Pancreas (tissue), 10 donors: ENCODE data around the gene BCL2. TPM values are rescaled to one million over a fixed set of nuclear protein-coding genes. Genes with fewer than 3 reads are reported as not detected.

Experiments used
- ATAC-seq, 4 donors: fragments of 200-7000 bp; cut with Tn5 transposase; one replicate each; pipeline versions ENCODE4 v1.8.0 to v1.9.1; 2020; ENCODE audit warnings: mild to moderate bottlenecking in 4 of 4, moderate library complexity in 4 of 4
- DNase-seq, 6 donors: peaks; one replicate each; pipeline ENCODE4 v3.0.0-alpha.2; 2020
- FAIRE-seq: peaks from 2 replicates; lab custom pipeline; 2012; peaks lifted over from hg19 to GRCh38; lab: Jason Lieb, UNC
- H3K27ac ChIP-seq, 4 donors: fragments of 200-600 bp; sonication (generic); 1 replicate in 3 of 4; 2 replicates in 1 of 4; pipeline versions ENCODE4 v1.5.0 to v1.8.0; 2020
- H3K27me3 ChIP-seq, 4 donors: fragments of 200-600 bp; one replicate each; pipeline ENCODE4 v1.8.0; 2021
- H3K36me3 ChIP-seq, 3 donors: fragments of 200-600 bp; sonication (generic) in 1 of 3; one replicate each; pipeline versions ENCODE4 v1.5.0 to v1.8.0; 2020 to 2021
- H3K4me1 ChIP-seq, 3 donors: fragments of 200-600 bp; one replicate each; pipeline ENCODE4 v1.8.0; 2021
- H3K4me3 ChIP-seq, 4 donors: fragments of 200-600 bp; sonication (generic) in 2 of 4; one replicate each; pipeline versions ENCODE4 v1.5.0 to v1.8.0; 2020 to 2021
- H3K9me3 ChIP-seq, 4 donors: fragments of 200-600 bp; one replicate each; pipeline ENCODE4 v1.8.0; 2021
- WGBS, 2 donors: extraction: QIAGEN DNeasy Blood & Tissue Kit; methylation state at CpG; one replicate each; pipeline ENCODE4 v1.1.7; 2013; 5-methylcytosine and 5-hydroxymethylcytosine counted together
- intact Hi-C, 3 donors: fragments of 100-400 bp; cut with DNase I; formaldehyde crosslinking; loops; one replicate each; pipeline versions ENCODE4 v1.11.1 to v1.14.2; 2022
- polyA plus RNA-seq, 2 donors: library from polyadenylated mRNA; stranded (reverse); fragments of 200-250 nt; gene quantifications; one replicate each; pipeline ENCODE4 v1.2.3, GENCODE V29; 2013
- total RNA-seq, 6 donors: library from RNA; stranded (reverse); fragmentation: NEBNext Ultra II Directional in 4 of 6; extraction: Animal tissue kit (Norgen Biotek cat#: 25700) in 4 of 6; gene quantifications; one replicate each; pipeline versions ENCODE4 v1.2.1 to v1.2.4, GENCODE V29; 2021 to 2023
- TF ChIP-seq, protein P1 (sequence below), 4 donors: fragments of 200-600 bp; sonication (generic) in 3 of 4; IDR thresholded peaks; one replicate each; pipeline versions ENCODE4 v1.5.0 to v1.8.0; 2021; ENCODE audit warnings: antibody characterized with exemption in 4 of 4
- donor health status: healthy with polysubstance abuse.
- donor health status: DM: no; HTN: no; CAD: no; lungs with moderate emphysema.
- donor health status: DM: no; HTN: no; CAD: no.
- donor health status: control.
- donor health status: control.
- donor health status: Bipolar disorder and iron deficiency.
- donor health status: DM: yes; HTN: yes; CAD: no.
- donor health status: DM: no; HTN: no; CAD: no.
- donor health status: DM: no; HTN: no; CAD: no.
- donor health status: DM: yes; HTN: yes; CAD: no.

The BCL2 gene
- total and polyA plus RNA-seq, 8 donors = 1.9 to 9.0 (median 4.2) TPM

- intact Hi-C loops = no loop called here
- Histone ChIP-seq H3K4me1 (no peaks in the 10 kb centered on the region), H3K4me3 (no peak overlapping the region), H3K27ac (no peak overlapping the region), H3K27me3 (no peaks in the 10 kb centered on the region), H3K36me3 (no peaks in the 10 kb centered on the region), H3K9me3 (no peaks in the 10 kb centered on the region)
- TF ChIP-seq, protein P1, sequence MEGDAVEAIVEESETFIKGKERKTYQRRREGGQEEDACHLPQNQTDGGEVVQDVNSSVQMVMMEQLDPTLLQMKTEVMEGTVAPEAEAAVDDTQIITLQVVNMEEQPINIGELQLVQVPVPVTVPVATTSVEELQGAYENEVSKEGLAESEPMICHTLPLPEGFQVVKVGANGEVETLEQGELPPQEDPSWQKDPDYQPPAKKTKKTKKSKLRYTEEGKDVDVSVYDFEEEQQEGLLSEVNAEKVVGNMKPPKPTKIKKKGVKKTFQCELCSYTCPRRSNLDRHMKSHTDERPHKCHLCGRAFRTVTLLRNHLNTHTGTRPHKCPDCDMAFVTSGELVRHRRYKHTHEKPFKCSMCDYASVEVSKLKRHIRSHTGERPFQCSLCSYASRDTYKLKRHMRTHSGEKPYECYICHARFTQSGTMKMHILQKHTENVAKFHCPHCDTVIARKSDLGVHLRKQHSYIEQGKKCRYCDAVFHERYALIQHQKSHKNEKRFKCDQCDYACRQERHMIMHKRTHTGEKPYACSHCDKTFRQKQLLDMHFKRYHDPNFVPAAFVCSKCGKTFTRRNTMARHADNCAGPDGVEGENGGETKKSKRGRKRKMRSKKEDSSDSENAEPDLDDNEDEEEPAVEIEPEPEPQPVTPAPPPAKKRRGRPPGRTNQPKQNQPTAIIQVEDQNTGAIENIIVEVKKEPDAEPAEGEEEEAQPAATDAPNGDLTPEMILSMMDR (IDR thresholded peaks at IDR 0.05) = no peak
- FAIRE-seq (no peak), DNase-seq (no peak), ATAC-seq (no peak)
- WGBS, 2 donors = 74 to 80% methylated on average over 1 of the region's 1 CpG
Measured at GRCh38 chr18:63287691-63288220, 31.8 kb downstream of the BCL2 start.

DNA sequence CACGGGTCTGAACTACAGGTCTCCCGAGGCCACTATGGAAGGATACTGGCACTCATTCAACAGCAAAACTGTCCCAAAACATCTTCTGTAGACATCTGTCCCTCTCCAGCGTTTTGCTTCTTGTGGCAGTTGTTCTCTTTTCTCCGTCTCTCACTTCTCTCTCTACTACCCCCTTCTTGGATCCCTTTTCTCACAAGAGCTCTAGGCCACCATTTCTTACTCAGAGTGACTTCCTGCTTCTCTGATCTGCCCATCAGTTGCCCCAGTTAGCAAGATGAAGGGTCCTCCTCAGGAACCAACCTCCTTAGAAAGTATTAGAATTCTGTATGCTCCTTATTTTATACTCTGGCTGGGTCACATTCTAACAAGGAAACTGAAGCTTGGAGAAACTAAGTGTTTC lies 32.6 kb downstream of the BCL2 start:
- Histone ChIP-seq H3K4me3 (no peak overlapping the region), H3K9me3 (no peaks in the 10 kb centered on the region), H3K27me3 (no peaks in the 10 kb centered on the region), H3K4me1 (peaks cover 0 to 4% (median 0%) of the 10 kb centered on the region in 3 donors), H3K27ac (no peak overlapping the region), H3K36me3 (no peaks in the 10 kb centered on the region)
- TF ChIP-seq, protein P1 (IDR thresholded peaks at IDR 0.05) = no peak
- DNase-seq = no peak
- FAIRE-seq = no peak
- intact Hi-C loops = no loop called here
- WGBS, 2 donors = 66 to 73% methylated on average over 4 of the region's 4 CpGs
- ATAC-seq = no peak

DNA sequence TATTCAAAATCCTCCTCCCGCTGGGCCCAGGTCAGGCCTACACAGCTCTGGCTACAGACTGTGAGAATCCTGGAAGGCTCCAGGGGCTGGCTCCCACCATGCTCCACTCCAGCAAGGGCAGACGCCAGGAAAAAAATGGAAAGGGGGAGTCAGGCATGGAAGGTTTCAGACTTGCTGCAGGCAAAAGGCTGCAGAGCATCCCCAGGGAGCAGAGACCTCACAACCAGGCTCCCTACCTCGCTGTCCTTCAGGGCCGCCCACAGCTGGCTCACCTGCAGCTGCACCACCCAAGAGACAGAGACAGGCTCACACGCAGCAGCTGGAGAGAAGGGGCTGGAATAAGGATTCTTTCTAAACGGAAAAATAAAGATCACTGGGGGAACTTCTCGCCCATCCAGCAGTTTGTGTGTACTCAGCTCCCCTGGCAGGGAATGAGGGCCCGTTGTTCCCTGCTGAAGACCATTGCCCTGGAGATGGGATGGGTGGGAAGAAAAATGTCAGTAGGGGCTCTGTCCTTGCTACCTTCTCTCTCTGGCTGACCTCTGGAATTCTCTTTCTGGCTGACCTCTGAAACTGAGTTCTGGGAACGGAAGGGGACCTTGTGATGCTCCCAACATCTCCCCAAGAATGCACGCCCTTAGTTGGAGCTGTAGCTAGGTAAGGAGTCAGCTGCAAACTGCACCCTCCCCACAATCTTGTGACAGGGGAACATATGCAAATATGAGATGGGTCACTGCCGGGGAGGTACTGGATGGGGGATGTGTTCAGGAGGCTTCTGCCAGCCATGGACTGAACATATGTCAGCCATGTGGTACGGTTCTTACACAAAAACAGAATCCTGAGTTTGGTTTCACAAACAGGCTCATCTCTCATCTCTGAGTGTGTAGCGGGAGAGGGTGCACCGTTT lies 34.5 kb downstream of the BCL2 start:
- intact Hi-C loops = no loop called here
- H3K4me1 ChIP-seq = peaks cover 0 to 4% (median 0%) of the 10 kb centered on the region in 3 donors
- no peaks in the 10 kb centered on the region for H3K27me3 ChIP-seq
- FAIRE-seq (no peak), DNase-seq (no peak), ATAC-seq (no peak)
- H3K9me3 ChIP-seq = no peaks in the 10 kb centered on the region
- TF ChIP-seq, protein P1 (IDR thresholded peaks at IDR 0.05) = no peak
- 76 to 77% methylated on average over 14 of the region's 14 CpGs for WGBS, 2 donors
- H3K36me3 ChIP-seq = no peaks in the 10 kb centered on the region
- H3K27ac ChIP-seq = no peak overlapping the region
- no peak overlapping the region for H3K4me3 ChIP-seq

DNA sequence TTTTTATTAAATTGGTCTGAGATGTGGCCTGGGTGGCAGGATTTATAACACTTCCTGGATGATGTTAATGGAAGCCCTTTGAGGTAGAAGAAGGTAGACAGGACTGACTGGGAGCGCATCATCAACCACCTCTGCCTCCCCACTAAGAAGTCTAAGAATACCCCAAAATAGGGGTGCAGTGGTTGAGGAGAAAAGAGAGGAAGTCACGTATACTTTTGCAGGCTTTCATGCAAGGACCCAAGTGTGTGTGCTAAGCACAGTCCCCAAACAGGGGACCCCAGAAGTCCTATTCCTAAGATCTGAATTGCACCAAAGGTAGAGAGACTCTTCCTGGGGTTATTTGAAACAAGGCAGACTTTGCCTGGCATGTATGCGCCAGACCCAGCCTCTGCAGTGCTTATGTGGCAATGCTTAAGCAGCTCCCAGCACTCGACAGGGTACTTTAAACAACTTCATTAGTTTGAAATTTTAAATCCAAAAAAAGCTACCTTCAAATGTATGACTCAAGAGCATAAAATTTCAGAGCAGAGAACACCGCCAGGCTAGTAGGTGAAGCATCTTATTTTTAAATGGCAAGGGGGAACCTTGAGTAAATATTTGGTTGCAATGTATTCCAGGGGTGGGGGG lies 35.3 kb downstream of the BCL2 start:
- Histone ChIP-seq H3K27me3 (no peaks in the 10 kb centered on the region), H3K27ac (no peak overlapping the region), H3K36me3 (no peaks in the 10 kb centered on the region), H3K9me3 (no peaks in the 10 kb centered on the region), H3K4me3 (no peak overlapping the region), H3K4me1 (peaks cover 0 to 4% (median 0%) of the 10 kb centered on the region in 3 donors)
- ATAC-seq (no peak), FAIRE-seq (no peak), DNase-seq (no peak)
- TF ChIP-seq, protein P1 (IDR thresholded peaks at IDR 0.05) = no peak
- intact Hi-C loops = no loop called here
- WGBS, 2 donors = 87 to 89% methylated on average over 5 of the region's 5 CpGs
